GM21786 (cell line): ENCODE data around the gene RRM2.

Experiments
- ATAC-seq: cut with Tn5 transposase; IDR thresholded peaks from one replicate; pipeline ENCODE4 v1.9.1; 2021; ENCODE audit not compliant: unreplicated experiment

RRM2 gene

GRCh38 chr2:10149635-10150034 lies 27.1 kb downstream of the RRM2 start:
- ATAC-seq = no peak

- no peak for ATAC-seq
Measured at GRCh38 chr2:10150436-10150835, 27.9 kb downstream of the RRM2 start.

- ATAC-seq = no peak
Measured at GRCh38 chr2:10151462-10151861, 28.9 kb downstream of the RRM2 start.

DNA sequence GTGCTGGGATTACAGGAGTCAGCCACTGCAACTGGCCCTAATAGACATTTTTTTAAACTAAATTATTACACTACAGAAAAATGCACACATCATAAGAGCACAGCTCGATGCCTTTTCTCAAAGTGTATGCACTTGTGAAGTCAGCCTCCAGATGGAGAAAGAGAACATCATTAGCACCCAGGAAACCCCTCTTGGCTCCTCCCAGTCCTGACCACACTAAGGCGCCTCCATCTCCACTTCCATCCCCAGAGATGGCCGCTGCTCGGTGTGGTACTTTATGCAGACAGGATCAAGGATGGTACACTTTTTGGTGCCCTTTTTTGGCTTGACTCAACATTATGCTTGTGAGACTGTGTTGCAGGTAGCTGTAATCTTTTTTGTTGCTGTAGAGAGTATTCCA lies 34.8 kb downstream of the RRM2 start:
- no peak for ATAC-seq

GRCh38 chr2:10158681-10159080 lies 36.1 kb downstream of the RRM2 start:
- no peak for ATAC-seq

DNA sequence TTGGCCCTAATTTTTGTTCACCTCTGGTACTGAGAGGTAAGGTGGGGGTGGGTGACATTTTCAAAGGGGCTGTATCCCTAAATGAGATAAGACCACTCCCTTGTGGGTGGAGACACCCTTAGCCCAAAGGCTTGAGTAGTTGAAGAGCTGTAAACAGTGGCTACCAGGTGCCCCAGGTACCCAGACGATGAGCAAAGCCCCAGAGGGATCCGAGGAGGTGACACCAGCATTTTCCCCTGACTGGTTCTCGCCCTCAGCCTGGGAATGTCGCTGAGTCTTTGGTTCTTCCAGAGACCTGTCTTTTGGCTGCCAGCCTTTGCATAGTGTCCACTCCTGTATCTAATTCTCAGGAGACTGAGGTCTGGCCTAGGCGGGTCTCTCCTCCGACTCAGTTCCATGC lies 36.5 kb downstream of the RRM2 start:
- no peak for ATAC-seq

DNA sequence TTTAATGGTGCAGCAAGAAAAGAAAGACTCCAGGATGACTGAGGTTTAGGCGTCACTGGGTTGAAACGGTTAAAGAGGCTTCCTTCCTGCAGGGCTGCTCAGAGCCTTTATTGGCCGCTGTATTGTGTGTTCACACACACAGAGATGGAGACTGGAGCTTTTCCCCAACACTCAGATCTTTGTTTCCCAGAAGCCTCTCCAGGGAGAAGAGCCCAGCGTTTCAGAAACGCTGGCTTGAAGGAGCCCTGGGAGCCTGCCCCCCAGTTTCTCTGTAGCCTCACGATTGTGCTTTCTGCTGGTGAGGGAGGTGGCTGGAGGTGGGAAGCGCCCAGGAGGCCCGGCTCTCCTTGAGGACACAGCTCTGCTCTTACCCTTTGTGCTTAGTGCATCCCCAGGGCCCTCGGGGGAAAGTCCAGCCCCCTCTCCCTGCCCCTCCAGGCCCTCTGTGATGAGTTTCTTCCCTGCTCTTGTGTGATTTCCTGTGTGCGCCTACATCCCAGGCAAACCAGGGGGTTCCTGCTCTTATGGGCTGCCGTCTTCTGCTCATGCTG lies 37.1 kb downstream of the RRM2 start:
- no peak for ATAC-seq

GRCh38 chr2:10160203-10160955 lies 37.8 kb downstream of the RRM2 start:
- no peak for ATAC-seq

- ATAC-seq = no peak
Measured at GRCh38 chr2:10161206-10161931, 38.8 kb downstream of the RRM2 start.

- ATAC-seq = no peak
Measured at GRCh38 chr2:10161961-10162441, 39.5 kb downstream of the RRM2 start.

DNA sequence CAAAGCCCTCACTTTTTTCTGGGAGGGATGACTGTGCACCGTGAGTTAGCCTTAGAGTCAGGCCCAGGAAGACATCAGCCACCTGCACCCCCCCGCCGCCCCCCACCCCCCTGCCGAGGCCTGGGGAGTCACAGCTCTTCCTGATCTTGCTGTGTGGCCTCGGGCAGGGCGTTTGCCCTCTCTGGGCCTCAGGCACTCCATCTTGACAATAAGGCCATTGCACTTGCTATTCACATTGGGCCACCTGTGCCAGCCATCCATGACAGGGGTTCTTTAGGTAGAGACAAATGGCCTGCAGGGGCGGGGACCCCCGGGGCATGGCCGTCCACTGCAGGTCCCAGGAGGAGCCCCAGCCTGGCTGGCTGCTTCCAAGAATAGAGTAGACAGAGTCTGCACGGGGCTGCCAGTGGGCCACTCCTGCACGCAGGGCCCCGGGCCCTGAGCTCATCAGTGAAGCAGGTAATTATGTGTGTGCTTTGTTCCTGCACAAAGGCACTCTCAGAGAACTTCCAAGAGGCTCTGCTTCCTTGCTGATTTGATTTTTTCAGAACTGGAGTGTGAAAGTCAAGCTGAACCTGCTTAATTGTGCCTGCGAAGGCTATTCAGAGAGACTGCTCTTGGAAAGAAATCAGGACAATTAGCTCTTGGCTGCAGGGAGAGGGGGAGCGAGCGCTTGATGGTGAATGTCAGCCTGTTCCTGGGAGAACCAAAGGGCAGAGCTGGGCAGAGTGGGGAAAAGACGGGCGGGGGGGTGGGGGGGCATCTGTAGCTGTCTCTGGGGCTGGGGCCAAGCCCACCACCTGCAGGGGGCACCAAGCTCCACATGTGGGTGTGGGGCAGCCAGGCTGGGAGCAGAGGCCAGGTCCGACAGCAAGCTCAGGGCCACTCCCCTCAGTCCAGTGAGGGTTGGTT lies 40.3 kb downstream of the RRM2 start:
- ATAC-seq = no peak

DNA sequence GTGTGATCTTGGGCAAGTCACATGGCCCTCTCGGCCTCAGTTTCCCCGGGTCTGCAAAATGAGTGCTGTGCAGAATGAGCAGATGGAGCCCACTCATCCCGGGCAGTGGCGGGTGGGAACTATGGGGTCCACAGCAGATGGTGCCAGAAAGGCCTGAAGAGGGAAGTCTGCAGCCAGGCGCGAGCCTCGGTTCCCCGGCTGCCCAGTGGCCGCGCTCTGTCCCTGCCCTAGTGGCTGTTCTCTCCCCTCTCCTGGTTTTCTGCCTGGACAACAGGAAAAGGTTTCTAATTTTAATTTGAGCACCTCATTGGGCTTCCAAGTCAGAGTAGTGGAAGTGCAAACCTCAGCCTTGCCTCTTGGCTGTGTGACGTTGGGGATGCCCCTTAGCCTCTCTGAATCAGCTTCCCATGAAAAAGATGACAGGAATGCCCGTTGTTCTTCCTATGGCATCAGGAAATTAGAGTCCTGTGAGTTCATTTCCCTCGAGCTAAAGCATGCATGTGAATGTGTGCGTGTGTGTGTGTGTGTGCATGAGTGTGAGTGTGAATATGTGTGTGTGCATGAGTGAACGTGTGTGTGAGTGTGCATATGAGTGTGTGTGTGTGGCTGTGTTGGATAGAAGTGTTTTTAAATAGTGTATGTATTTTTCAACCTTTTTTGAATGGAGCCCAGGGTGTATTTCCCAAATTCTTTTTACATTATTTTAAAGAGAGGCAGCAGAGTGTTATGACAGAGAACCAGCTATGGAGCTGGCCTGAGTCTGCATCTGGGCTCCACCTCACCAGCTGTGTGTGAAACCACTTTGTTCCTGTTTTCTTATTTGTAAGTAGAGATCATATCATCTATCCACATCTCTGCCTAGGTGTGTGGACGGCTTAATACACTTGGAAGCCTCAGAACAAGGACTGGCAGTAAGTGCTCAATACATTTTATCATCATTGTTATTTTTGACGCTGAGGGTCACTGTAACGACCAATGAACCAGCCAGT lies 41.3 kb downstream of the RRM2 start:
- ATAC-seq = no peak

- ATAC-seq = no peak
Measured at GRCh38 chr2:10164601-10165000, 42.1 kb downstream of the RRM2 start.

- no peak for ATAC-seq
Measured at GRCh38 chr2:10165282-10165681, 42.7 kb downstream of the RRM2 start.

DNA sequence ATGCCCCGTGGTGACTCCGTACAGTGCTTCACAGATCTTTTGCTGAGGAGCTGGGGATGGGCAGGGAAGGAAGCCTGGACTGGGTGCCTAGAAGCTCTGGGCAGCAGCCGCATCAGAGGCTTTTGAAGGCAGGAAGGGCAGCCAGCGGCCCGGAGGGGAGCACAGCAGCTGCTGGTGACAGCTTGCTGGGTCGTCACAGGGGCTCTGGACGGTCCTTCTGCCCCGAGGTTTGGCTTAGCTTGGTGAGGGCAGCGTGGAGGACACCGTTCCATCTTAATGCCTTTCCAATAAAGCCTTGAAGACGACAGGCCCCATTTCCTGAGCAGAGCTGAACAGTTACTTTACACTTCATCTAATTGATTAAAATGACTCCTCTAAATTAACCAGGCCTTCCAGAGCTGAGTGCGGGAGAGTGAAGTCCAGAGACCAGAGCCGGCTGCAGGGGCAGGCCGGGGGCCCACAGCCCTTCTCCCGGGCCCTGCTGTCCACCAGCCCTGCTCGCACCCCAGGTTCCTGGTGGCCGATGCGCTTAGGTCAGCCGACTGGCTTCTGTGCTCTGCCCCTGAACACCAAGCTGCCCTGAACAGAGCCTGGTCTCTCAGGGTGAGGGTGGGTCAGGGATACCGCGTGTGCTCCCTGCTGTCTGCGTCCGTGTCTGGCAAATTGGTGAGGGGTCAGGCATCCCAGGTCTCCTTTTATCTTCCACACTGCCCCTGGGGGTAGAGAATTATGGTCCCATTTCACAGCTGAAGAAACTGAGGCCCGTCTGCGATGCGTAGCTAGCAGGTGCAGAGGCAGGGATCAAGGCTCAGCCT lies 43.5 kb downstream of the RRM2 start:
- ATAC-seq = no peak

GRCh38 chr2:10166676-10167292 lies 44.2 kb downstream of the RRM2 start:
- ATAC-seq = no peak

GRCh38 chr2:10167316-10167715 lies 44.8 kb downstream of the RRM2 start:
- no peak for ATAC-seq

DNA sequence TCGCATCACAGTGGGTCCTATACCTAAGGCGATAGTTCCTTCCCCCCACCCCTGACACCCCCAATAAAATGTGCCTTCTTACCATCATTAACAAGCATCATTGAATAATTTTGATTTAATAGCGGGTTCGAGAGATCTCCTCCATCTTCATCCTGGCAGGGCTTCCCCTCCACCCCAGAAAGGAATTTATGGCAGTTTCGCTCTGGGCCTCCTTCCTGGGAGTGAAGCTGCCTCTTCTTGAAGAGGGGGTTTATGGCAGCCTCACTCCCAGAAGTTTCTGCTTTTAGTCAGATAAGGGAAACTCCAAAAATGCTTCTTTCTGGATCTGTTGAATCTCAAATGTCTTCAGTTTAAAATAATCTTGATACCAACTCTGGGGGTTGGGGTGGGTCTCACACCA lies 45.7 kb downstream of the RRM2 start:
- no peak for ATAC-seq
